HepG2 (cell line): ENCODE results near the gene CLDN9. TPM values are rescaled to one million over a fixed set of nuclear protein-coding genes. Genes with fewer than 3 reads are reported as not detected.

ENCODE experiments used
- ARID4A ChIP-seq: sonication (generic); formaldehyde crosslinking; IDR thresholded peaks from 2 replicates; pipeline ENCODE4 v1.5.0; 2020; ENCODE audit warnings: mild to moderate bottlenecking, missing genetic modification reagents, borderline replicate concordance
- ELF4 ChIP-seq: sonication (generic); formaldehyde crosslinking; IDR thresholded peaks from 2 replicates; pipeline ENCODE4 v1.5.0; 2020; ENCODE audit warnings: missing genetic modification reagents, mild to moderate bottlenecking, moderate library complexity, borderline replicate concordance
- EP300 ChIP-seq, 3 experiments: sonication (generic) in 1 of 3; formaldehyde crosslinking in 1 of 3; IDR thresholded peaks; 2 replicates each; pipeline versions ENCODE4 v1.5.1 to v1.6.1; 2011 to 2020; ENCODE audit warnings: low read depth in 2 of 3, low read length in 2 of 3, borderline replicate concordance in 1 of 3, improper control_type of control experiment in 1 of 3, mild to moderate bottlenecking in 1 of 3, missing genetic modification reagents in 1 of 3, moderate library complexity in 1 of 3
- KDM6A ChIP-seq: IDR thresholded peaks from 2 replicates; pipeline ENCODE4 v1.6.1; 2016; ENCODE audit warnings: low read depth
- NCOA5 ChIP-seq: sonication (generic); formaldehyde crosslinking; IDR thresholded peaks from 2 replicates; pipeline ENCODE4 v1.4.0; 2020; ENCODE audit warnings: missing genetic modification reagents
- PHF20 ChIP-seq: sonication (generic); formaldehyde crosslinking; IDR thresholded peaks from 2 replicates; pipeline ENCODE4 v1.5.0; 2020; ENCODE audit warnings: mild to moderate bottlenecking, missing genetic modification reagents
- REXO4 ChIP-seq: sonication (generic); formaldehyde crosslinking; IDR thresholded peaks from 2 replicates; pipeline ENCODE4 v1.8.0; 2022; ENCODE audit warnings: missing genetic modification reagents, mild to moderate bottlenecking, borderline replicate concordance
- SAP130 ChIP-seq: IDR thresholded peaks from 2 replicates; pipeline ENCODE4 v1.6.1; 2016; ENCODE audit warnings: low read depth
- SMARCC2 ChIP-seq: fragments of 450-650 bp; IDR thresholded peaks from 2 replicates; pipeline ENCODE4 v1.6.1; 2017; ENCODE audit warnings: antibody characterized with exemption, mild to moderate bottlenecking
- SSRP1 ChIP-seq: IDR thresholded peaks from 2 replicates; pipeline ENCODE4 v1.6.1; 2016; ENCODE audit warnings: control low read depth
- TEF ChIP-seq: sonication (generic); formaldehyde crosslinking; IDR thresholded peaks from 2 replicates; pipeline ENCODE4 v1.5.0; 2020; ENCODE audit warnings: missing genetic modification reagents
- ZFY ChIP-seq: sonication (generic); formaldehyde crosslinking; IDR thresholded peaks from 2 replicates; pipeline ENCODE4 v1.4.0; 2020; ENCODE audit warnings: missing genetic modification reagents
- ZNF547 ChIP-seq: sonication (generic); formaldehyde crosslinking; IDR thresholded peaks from 2 replicates; pipeline ENCODE4 v1.5.1; 2020; ENCODE audit warnings: mild to moderate bottlenecking, missing genetic modification reagents
- ZNF605 ChIP-seq: sonication (generic); formaldehyde crosslinking; IDR thresholded peaks from 2 replicates; pipeline ENCODE4 v1.8.0; 2022; ENCODE audit warnings: mild to moderate bottlenecking, missing genetic modification reagents
- ZNF749 ChIP-seq: sonication (generic); formaldehyde crosslinking; IDR thresholded peaks from 2 replicates; pipeline ENCODE4 v1.8.0; 2022; ENCODE audit warnings: mild to moderate bottlenecking, missing genetic modification reagents, moderate library complexity, borderline replicate concordance
- ZNF773 ChIP-seq: sonication (generic); formaldehyde crosslinking; IDR thresholded peaks from 2 replicates; pipeline ENCODE4 v1.4.0; 2020; ENCODE audit warnings: missing genetic modification reagents, borderline replicate concordance
- ZZZ3 ChIP-seq: sonication (generic); formaldehyde crosslinking; IDR thresholded peaks from 2 replicates; pipeline ENCODE4 v1.4.0; 2020; ENCODE audit warnings: missing genetic modification reagents, mild to moderate bottlenecking, borderline replicate concordance
- polyA plus RNA-seq, 8 experiments: library from polyadenylated mRNA; depleted of rRNA in 3 of 8; stranded (reverse) in 7 of 8; unstranded in 1 of 8; fragments of >200 nt; fragmentation: Illumina TruSeq in 4 of 8; extraction: Trizol in 4 of 8; gene quantifications; 2 replicates each; pipeline versions ENCODE4 v1.2.1 to v1.2.3, GENCODE V29; 2011 to 2016; ENCODE audit warnings: low read depth in 4 of 8, missing spikeins in 1 of 8, mixed read lengths in 1 of 8; ENCODE audit not compliant: insufficient read depth in 1 of 8
- total RNA-seq, 5 experiments: library from RNA; depleted of rRNA; stranded (reverse); fragments of >200 nt; fragmentation: Illumina TruSeq; extraction: Trizol; gene quantifications; 2 replicates each; pipeline ENCODE4 v1.2.3, GENCODE V29; 2016; ENCODE audit warnings: low read depth in 1 of 5
- TF ChIP-seq, protein P1 (sequence below): sonication (generic); formaldehyde crosslinking; IDR thresholded peaks from 2 replicates; pipeline ENCODE4 v1.5.1; 2020; ENCODE audit warnings: missing genetic modification reagents, mild to moderate bottlenecking, borderline replicate concordance
- TF ChIP-seq, protein P2 (sequence below): sonication (generic); formaldehyde crosslinking; IDR thresholded peaks from 2 replicates; pipeline ENCODE4 v1.5.1; 2020; ENCODE audit warnings: mild to moderate bottlenecking, missing genetic modification reagents, borderline replicate concordance
- TF ChIP-seq, protein P3 (sequence below): IDR thresholded peaks from 2 replicates; pipeline ENCODE4 v1.6.1; 2018; ENCODE audit warnings: missing genetic modification reagents, mild to moderate bottlenecking, missing compliant biosample characterization

CLDN9 gene
- total and polyA plus RNA-seq, 2 of the 13 experiments (the other 11 are each of a cell fraction or from before 2014, with no cell fraction given), result 0.15 to 0.26 TPM

DNA sequence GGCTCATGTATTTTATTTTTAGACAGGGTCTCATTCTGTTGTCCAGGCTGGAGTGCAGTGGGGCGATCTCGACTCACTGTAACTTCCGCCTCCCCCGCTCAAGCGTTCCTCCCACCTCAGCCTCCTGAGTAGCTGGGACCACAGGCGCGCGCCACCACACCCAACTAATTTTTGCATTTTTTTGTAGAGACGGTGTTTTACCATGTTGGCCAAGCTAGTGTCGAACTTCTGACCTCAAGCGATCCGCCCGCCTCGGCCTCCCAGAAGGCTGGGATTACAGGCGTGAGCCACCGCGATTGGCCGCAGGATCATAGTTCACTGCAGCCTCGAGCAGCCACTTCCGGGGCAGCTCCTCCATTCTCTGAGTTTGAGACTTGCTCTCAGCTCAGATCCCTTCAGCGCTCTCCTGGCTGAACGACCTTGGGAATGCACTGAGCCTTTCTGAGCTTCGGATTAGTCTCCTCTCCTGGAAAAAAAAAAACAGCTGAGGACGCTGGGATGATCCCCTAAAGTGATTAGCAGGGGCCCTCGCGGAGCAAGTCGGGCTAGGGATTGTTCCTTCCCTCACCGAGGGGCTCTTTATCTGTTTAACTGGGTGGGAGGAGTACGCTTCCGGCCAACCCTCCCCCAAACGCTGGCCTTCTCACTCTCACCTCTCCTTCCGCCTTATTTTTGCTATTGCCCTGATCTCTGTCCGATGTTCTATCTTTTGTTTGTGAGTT lies 31.4 kb upstream of the CLDN9 start (continued):
- TF ChIP-seq ARID4A (CRISPR knock-in tag) (no peak), ZNF605 (CRISPR knock-in tag) (no peak; the same call in none of the 2 replicates), ZNF547 (CRISPR knock-in tag) (no peak), EP300 (IDR thresholded peaks at IDR 0.05; ENCODE audit: low read depth in 2 of 2, low read length in 2 of 2) (no peak), EP300 (CRISPR knock-in tag; IDR thresholded peaks at IDR 0.05; ENCODE audit: borderline replicate concordance) (no peak), SAP130 (CRISPR knock-in tag) (peak; percentile 68), SSRP1 (CRISPR knock-in tag) (no peak), TEF (CRISPR knock-in tag) (no peak), ZNF773 (CRISPR knock-in tag) (no peak), ZZZ3 (no peak), SMARCC2 (no peak), REXO4 (CRISPR knock-in tag) (no peak), KDM6A (no peak), NCOA5 (CRISPR knock-in tag) (no peak), ELF4 (CRISPR knock-in tag) (0 out of 2 replicates have a peak, but pooled peaks have one; percentile 2), PHF20 (0 out of 2 replicates have a peak, but pooled peaks have one; percentile 35), ZFY (CRISPR knock-in tag) (no peak), ZNF749 (CRISPR knock-in tag) (no peak)
- TF ChIP-seq, protein P1, sequence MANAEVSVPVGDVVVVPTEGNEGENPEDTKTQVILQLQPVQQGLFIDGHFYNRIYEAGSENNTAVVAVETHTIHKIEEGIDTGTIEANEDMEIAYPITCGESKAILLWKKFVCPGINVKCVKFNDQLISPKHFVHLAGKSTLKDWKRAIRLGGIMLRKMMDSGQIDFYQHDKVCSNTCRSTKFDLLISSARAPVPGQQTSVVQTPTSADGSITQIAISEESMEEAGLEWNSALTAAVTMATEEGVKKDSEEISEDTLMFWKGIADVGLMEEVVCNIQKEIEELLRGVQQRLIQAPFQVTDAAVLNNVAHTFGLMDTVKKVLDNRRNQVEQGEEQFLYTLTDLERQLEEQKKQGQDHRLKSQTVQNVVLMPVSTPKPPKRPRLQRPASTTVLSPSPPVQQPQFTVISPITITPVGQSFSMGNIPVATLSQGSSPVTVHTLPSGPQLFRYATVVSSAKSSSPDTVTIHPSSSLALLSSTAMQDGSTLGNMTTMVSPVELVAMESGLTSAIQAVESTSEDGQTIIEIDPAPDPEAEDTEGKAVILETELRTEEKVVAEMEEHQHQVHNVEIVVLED, result no peak
- TF ChIP-seq, protein P2, sequence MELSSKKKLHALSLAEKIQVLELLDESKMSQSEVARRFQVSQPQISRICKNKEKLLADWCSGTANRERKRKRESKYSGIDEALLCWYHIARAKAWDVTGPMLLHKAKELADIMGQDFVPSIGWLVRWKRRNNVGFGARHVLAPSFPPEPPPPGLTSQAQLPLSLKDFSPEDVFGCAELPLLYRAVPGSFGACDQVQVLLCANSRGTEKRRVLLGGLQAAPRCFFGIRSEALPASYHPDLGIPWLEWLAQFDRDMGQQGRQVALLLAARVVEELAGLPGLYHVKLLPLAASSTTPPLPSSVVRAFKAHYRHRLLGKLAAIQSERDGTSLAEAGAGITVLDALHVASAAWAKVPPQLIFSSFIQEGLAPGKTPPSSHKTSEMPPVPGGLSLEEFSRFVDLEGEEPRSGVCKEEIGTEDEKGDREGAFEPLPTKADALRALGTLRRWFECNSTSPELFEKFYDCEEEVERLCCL (CRISPR knock-in tag), result no peak
- TF ChIP-seq, protein P3, sequence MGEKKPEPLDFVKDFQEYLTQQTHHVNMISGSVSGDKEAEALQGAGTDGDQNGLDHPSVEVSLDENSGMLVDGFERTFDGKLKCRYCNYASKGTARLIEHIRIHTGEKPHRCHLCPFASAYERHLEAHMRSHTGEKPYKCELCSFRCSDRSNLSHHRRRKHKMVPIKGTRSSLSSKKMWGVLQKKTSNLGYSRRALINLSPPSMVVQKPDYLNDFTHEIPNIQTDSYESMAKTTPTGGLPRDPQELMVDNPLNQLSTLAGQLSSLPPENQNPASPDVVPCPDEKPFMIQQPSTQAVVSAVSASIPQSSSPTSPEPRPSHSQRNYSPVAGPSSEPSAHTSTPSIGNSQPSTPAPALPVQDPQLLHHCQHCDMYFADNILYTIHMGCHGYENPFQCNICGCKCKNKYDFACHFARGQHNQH (CRISPR knock-in tag), result no peak
